ENCODE measurements around the gene RAB25.

DNA sequence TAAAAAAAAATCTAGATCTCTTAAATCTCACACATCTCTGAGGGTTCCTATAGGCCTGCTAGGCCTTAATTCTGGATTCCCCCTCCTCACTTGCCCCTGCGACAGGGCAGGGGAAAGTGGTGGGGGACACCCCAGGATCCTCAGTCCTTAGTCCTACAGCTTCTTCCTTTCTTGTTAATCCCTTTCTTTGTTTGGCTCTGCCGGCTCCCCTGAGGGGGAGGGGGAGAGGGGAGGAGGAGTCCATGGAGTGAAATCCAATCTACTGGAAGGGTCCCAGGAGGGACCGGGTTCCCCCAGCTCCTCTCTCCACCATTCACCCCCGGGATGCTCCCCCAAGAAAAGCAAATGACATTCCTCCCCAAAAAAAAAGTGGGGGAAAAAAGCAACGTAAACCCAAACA is 12.8 kb downstream of the RAB25 start:
- TF ChIP-seq, protein P1, sequence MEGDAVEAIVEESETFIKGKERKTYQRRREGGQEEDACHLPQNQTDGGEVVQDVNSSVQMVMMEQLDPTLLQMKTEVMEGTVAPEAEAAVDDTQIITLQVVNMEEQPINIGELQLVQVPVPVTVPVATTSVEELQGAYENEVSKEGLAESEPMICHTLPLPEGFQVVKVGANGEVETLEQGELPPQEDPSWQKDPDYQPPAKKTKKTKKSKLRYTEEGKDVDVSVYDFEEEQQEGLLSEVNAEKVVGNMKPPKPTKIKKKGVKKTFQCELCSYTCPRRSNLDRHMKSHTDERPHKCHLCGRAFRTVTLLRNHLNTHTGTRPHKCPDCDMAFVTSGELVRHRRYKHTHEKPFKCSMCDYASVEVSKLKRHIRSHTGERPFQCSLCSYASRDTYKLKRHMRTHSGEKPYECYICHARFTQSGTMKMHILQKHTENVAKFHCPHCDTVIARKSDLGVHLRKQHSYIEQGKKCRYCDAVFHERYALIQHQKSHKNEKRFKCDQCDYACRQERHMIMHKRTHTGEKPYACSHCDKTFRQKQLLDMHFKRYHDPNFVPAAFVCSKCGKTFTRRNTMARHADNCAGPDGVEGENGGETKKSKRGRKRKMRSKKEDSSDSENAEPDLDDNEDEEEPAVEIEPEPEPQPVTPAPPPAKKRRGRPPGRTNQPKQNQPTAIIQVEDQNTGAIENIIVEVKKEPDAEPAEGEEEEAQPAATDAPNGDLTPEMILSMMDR (IDR thresholded peaks at IDR 0.05; ENCODE audit: low read depth, low read length, missing input control): no peak
- TF ChIP-seq, protein P2, sequence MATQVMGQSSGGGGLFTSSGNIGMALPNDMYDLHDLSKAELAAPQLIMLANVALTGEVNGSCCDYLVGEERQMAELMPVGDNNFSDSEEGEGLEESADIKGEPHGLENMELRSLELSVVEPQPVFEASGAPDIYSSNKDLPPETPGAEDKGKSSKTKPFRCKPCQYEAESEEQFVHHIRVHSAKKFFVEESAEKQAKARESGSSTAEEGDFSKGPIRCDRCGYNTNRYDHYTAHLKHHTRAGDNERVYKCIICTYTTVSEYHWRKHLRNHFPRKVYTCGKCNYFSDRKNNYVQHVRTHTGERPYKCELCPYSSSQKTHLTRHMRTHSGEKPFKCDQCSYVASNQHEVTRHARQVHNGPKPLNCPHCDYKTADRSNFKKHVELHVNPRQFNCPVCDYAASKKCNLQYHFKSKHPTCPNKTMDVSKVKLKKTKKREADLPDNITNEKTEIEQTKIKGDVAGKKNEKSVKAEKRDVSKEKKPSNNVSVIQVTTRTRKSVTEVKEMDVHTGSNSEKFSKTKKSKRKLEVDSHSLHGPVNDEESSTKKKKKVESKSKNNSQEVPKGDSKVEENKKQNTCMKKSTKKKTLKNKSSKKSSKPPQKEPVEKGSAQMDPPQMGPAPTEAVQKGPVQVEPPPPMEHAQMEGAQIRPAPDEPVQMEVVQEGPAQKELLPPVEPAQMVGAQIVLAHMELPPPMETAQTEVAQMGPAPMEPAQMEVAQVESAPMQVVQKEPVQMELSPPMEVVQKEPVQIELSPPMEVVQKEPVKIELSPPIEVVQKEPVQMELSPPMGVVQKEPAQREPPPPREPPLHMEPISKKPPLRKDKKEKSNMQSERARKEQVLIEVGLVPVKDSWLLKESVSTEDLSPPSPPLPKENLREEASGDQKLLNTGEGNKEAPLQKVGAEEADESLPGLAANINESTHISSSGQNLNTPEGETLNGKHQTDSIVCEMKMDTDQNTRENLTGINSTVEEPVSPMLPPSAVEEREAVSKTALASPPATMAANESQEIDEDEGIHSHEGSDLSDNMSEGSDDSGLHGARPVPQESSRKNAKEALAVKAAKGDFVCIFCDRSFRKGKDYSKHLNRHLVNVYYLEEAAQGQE (IDR thresholded peaks at IDR 0.05): no peak
